HepG2 (cell line): ENCODE results near the gene TEX53. TPM values are rescaled to one million over a fixed set of nuclear protein-coding genes. Genes with fewer than 3 reads are reported as not detected.
A peak's percentile ranks its signal among the peaks of the same experiment; 100 is the strongest.

Experiments used
- CHD2 ChIP-seq: IDR thresholded peaks from 2 replicates; pipeline ENCODE4 v1.6.1; 2011; ENCODE audit warnings: low read depth, low read length, improper control_type of control experiment
- GATAD2A ChIP-seq: IDR thresholded peaks from 2 replicates; pipeline ENCODE4 v1.6.1; 2016
- GLI4 ChIP-seq: sonication (generic); formaldehyde crosslinking; IDR thresholded peaks from 2 replicates; pipeline ENCODE4 v1.5.1; 2020; ENCODE audit warnings: missing genetic modification reagents, mild to moderate bottlenecking, moderate library complexity, borderline replicate concordance
- MXD4 ChIP-seq: IDR thresholded peaks from 2 replicates; pipeline ENCODE4 v1.6.1; 2016; ENCODE audit warnings: mild to moderate bottlenecking, missing biosample characterization, missing genetic modification reagents
- RAD21 ChIP-seq: fragments of 450-650 bp; formaldehyde crosslinking; IDR thresholded peaks from 2 replicates; pipeline ENCODE4 v1.5.0; 2020; ENCODE audit warnings: mild to moderate bottlenecking
- SMC3 ChIP-seq: IDR thresholded peaks from 2 replicates; pipeline ENCODE4 v1.6.1; 2011; ENCODE audit warnings: low read length, improper control_type of control experiment
- STAG1 ChIP-seq: sonication (generic); formaldehyde crosslinking; IDR thresholded peaks from 2 replicates; pipeline ENCODE4 v1.4.0; 2020; ENCODE audit warnings: missing genetic modification reagents
- TCF7L2 ChIP-seq: IDR thresholded peaks from 2 replicates; pipeline ENCODE4 v1.6.1; 2011; ENCODE audit warnings: mild to moderate bottlenecking, low read depth, low read length, moderate library complexity
- TEAD3 ChIP-seq: optimal IDR thresholded peaks from 2 replicates; pipeline ENCODE3; 2016; ENCODE audit warnings: borderline replicate concordance
- ZFP1 ChIP-seq: IDR thresholded peaks from 2 replicates; pipeline ENCODE4 v1.6.1; 2016
- polyA plus RNA-seq, 8 experiments: library from polyadenylated mRNA; depleted of rRNA in 3 of 8; stranded (reverse) in 7 of 8; unstranded in 1 of 8; fragments of >200 nt; fragmentation: Illumina TruSeq in 4 of 8; extraction: Trizol in 4 of 8; gene quantifications; 2 replicates each; pipeline versions ENCODE4 v1.2.1 to v1.2.3, GENCODE V29; 2011 to 2016; ENCODE audit warnings: low read depth in 4 of 8, missing spikeins in 1 of 8, mixed read lengths in 1 of 8; ENCODE audit not compliant: insufficient read depth in 1 of 8
- total RNA-seq, 5 experiments: library from RNA; depleted of rRNA; stranded (reverse); fragments of >200 nt; fragmentation: Illumina TruSeq; extraction: Trizol; gene quantifications; 2 replicates each; pipeline ENCODE4 v1.2.3, GENCODE V29; 2016; ENCODE audit warnings: low read depth in 1 of 5
- TF ChIP-seq, protein P1 (sequence below): sonication (generic); formaldehyde crosslinking; IDR thresholded peaks from 2 replicates; pipeline ENCODE4 v1.4.0; 2020; ENCODE audit warnings: missing genetic modification reagents
- TF ChIP-seq, protein P2 (sequence below): sonication (generic); formaldehyde crosslinking; IDR thresholded peaks from 2 replicates; pipeline ENCODE4 v1.9.0; 2022; ENCODE audit warnings: missing genetic modification reagents, mild to moderate bottlenecking, borderline replicate concordance

The TEX53 gene
- total and polyA plus RNA-seq, 2 of the 13 experiments (the other 11 are each of a cell fraction or from before 2014, with no cell fraction given): not detected

DNA sequence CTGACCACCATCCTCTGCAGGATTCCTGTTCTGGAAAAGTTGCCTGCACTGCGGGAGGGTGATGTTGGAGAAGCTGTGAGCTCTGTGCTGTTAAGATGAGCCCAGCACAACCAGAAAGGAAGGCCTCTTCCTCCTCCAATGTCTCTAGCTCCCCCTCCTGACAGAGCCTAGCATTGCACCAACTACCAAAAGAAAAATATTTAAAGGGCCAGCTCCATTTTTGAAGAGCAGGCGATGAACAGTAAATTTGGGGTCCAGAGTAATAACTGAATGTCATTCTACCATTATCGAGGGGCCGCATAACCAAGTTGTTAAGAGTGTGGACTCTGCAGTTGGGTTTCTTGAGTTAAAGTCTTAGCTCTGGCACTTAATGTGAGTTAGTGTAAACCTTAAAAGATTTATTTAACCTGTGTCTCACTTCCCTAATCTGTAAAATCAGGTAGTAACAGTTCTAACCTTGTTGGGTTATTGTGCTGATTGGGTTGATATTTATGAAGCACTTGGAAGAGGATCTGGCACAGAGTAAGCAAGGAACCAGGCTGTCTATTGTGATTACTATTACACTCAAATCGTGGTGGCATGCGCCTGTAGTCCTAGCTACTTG lies 3.9 kb downstream of the TEX53 start (continued):
- TF ChIP-seq, protein P1, sequence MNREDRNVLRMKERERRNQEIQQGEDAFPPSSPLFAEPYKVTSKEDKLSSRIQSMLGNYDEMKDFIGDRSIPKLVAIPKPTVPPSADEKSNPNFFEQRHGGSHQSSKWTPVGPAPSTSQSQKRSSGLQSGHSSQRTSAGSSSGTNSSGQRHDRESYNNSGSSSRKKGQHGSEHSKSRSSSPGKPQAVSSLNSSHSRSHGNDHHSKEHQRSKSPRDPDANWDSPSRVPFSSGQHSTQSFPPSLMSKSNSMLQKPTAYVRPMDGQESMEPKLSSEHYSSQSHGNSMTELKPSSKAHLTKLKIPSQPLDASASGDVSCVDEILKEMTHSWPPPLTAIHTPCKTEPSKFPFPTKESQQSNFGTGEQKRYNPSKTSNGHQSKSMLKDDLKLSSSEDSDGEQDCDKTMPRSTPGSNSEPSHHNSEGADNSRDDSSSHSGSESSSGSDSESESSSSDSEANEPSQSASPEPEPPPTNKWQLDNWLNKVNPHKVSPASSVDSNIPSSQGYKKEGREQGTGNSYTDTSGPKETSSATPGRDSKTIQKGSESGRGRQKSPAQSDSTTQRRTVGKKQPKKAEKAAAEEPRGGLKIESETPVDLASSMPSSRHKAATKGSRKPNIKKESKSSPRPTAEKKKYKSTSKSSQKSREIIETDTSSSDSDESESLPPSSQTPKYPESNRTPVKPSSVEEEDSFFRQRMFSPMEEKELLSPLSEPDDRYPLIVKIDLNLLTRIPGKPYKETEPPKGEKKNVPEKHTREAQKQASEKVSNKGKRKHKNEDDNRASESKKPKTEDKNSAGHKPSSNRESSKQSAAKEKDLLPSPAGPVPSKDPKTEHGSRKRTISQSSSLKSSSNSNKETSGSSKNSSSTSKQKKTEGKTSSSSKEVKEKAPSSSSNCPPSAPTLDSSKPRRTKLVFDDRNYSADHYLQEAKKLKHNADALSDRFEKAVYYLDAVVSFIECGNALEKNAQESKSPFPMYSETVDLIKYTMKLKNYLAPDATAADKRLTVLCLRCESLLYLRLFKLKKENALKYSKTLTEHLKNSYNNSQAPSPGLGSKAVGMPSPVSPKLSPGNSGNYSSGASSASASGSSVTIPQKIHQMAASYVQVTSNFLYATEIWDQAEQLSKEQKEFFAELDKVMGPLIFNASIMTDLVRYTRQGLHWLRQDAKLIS (CRISPR knock-in tag): no peak
- peak; percentile 99 for TF ChIP-seq SMC3
- TF ChIP-seq STAG1: peak; percentile 92
- TF ChIP-seq RAD21 (CRISPR knock-in tag): peak; percentile 79
- TF ChIP-seq GLI4 (CRISPR knock-in tag): no peak
- TF ChIP-seq, protein P2, sequence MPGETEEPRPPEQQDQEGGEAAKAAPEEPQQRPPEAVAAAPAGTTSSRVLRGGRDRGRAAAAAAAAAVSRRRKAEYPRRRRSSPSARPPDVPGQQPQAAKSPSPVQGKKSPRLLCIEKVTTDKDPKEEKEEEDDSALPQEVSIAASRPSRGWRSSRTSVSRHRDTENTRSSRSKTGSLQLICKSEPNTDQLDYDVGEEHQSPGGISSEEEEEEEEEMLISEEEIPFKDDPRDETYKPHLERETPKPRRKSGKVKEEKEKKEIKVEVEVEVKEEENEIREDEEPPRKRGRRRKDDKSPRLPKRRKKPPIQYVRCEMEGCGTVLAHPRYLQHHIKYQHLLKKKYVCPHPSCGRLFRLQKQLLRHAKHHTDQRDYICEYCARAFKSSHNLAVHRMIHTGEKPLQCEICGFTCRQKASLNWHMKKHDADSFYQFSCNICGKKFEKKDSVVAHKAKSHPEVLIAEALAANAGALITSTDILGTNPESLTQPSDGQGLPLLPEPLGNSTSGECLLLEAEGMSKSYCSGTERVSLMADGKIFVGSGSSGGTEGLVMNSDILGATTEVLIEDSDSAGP (CRISPR knock-in tag): peak; percentile 99
- TF ChIP-seq TEAD3 (CRISPR knock-in tag): peak; percentile 49
- 0 out of 2 replicates have a peak, but pooled peaks have one; percentile 16 for TF ChIP-seq GATAD2A (CRISPR knock-in tag)
- TF ChIP-seq TCF7L2: no peak
- TF ChIP-seq MXD4 (CRISPR knock-in tag): 0 out of 2 replicates have a peak, but pooled peaks have one; percentile 25
- TF ChIP-seq CHD2: no peak
- TF ChIP-seq ZFP1 (CRISPR knock-in tag): no peak
